ENCODE data around the gene AFMID. TPM values are rescaled to one million over a fixed set of nuclear protein-coding genes. Genes with fewer than 3 reads are reported as not detected.

AFMID gene
- total and polyA plus RNA-seq, 2 of the 13 experiments (the other 11 are each of a cell fraction or from before 2014, with no cell fraction given), result 249 to 270 TPM

- TF ChIP-seq ZNF224 (CRISPR knock-in tag; IDR thresholded peaks at IDR 0.05) (0 out of 2 replicates have a peak, but pooled peaks have one; percentile 19), RNF2 (conservative IDR thresholded peaks at IDR 0.05; ENCODE audit: low read depth) (no peak), MYC (CRISPR knock-in tag; IDR thresholded peaks at IDR 0.05; ENCODE audit: borderline replicate concordance) (no peak), ZNF616 (CRISPR knock-in tag; IDR thresholded peaks at IDR 0.05; ENCODE audit: low read depth) (0 out of 2 replicates have a peak, but pooled peaks have one; percentile 35), AGO2 (optimal IDR thresholded peaks at IDR 0.05; ENCODE audit: low read depth, low read length) (no peak), ZBTB14 (CRISPR knock-in tag; IDR thresholded peaks at IDR 0.05) (no peak), ZNF230 (CRISPR knock-in tag; IDR thresholded peaks at IDR 0.05) (no peak), TAF1 (CRISPR knock-in tag; IDR thresholded peaks at IDR 0.05) (no peak), CHD4 (IDR thresholded peaks at IDR 0.05; ENCODE audit: borderline replicate concordance, low read length) (no peak), DNMT1 (CRISPR knock-in tag; IDR thresholded peaks at IDR 0.05) (no peak), ZNF280D (CRISPR knock-in tag; IDR thresholded peaks at IDR 0.05) (0 out of 2 replicates have a peak, but pooled peaks have one; percentile 11), USF2 (IDR thresholded peaks at IDR 0.05; ENCODE audit: low read depth, low read length) (no peak), USF2 (CRISPR knock-in tag; IDR thresholded peaks at IDR 0.05; ENCODE audit: borderline replicate concordance) (0 out of 2 replicates have a peak, but pooled peaks have one; percentile 33), ZBTB4 (CRISPR knock-in tag; IDR thresholded peaks at IDR 0.05; ENCODE audit: borderline replicate concordance) (no peak), PRMT3 (CRISPR knock-in tag; IDR thresholded peaks at IDR 0.05; ENCODE audit: borderline replicate concordance, low read depth) (no peak)
These were observed 53.7 kb downstream of the AFMID start (continued) for GRCh38 chr17:78240839-78241238.

All from HepG2 (cell line).